Measurements from ENCODE around the gene FADS6. TPM values are rescaled to one million over a fixed set of nuclear protein-coding genes. Genes with fewer than 3 reads are reported as not detected.
A peak's percentile ranks its signal among the peaks of the same experiment; 100 is the strongest.

Gene FADS6
- total RNA-seq, 2 experiments from 2014 or later, result not detected

DNA sequence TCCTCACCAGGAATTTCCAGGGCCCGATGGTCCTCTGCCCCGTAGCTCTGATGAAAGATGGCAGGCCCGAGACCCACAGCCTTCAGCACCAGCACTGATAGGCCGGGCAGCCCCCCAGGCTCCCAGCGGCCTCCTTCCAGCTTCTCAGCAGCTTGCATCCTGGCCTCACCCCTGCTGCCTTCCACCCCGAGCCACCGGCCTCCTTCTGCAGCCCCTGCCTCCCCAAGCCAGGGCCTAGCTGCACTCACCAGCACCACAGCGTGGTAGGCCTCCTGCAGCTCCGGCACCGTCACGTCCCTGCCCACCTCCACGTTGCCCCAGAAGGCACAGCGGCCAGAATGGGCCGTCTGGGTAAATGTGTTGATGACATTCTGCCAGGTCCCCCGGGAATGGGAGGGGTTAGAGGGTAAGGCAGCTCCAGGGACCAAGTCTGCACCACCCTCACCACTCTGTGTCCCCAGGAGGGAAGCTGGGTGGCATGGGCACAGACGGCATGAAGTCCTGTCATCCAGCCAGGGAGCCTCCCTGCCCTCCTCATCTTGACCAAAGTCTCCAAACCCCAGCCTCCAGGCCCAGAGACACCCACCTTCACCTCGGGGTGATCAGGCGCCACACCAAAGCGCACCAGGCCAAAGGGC is 27.1 kb downstream of the FADS6 start:
- H3K36me3 Mint-ChIP-seq (ENCODE audit: low read depth), result peaks cover 14% of the 10 kb centered on the region
- no peak for DNase-seq
- H3K4me3 Mint-ChIP-seq, result no peak overlapping the region
- peaks cover 8% of the 10 kb centered on the region for H3K27me3 Mint-ChIP-seq
- ChIA-PET POLR2A (interaction anchor here (1.8 kb wide), 1 partner anchor 75 kb away, joined by 7 read pairs; no protein-coding TSS in a partner anchor), CTCF (interaction anchor here (0.7 to 8.1 kb wide), 10 partner anchors 8 to 209 kb away, joined by 3 to 56 read pairs (median 4); partner anchors contain the start of gene FDXR)
- H3K4me1 Mint-ChIP-seq, result peaks cover 25% of the 10 kb centered on the region
- H3K9me3 Mint-ChIP-seq, result no peaks in the 10 kb centered on the region
- H3K27ac Mint-ChIP-seq, result no peak overlapping the region

DNA sequence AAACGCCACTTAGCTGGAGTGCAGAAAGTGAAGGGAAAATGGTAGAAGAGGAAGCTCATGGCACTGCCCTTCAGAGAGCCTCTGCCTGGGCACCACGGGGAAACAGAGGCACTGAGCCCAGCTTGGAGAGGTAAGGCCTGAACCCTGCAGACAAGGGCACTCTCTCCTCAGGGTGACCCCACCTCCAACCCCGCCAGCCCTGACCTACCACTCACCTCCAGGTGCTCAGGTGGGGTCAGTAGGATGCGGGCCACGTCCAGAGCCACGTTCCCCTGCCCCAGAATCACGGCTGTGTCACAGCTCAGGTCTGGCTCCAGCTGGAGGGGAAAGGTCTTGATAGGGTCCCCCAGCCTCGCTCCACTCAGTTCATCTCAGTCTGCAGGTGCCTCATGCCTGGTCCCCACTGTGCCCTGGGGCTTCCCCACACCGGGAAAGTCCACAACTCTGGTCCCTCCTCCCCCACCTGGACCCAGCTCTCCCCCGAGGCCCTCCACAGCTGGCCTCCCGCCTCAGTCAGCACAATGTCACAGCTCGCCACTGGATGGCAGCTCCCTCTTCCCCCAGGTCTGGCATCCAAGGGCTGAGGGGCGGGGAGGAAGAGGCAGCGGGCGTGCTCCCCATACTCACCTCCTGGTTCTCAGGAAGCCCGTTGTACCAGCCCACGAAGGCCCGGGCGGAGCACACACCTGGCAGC is 27.8 kb downstream of the FADS6 start:
- peaks cover 10% of the 10 kb centered on the region for H3K36me3 Mint-ChIP-seq (ENCODE audit: low read depth)
- no peak for DNase-seq
- no peak overlapping the region for H3K27ac Mint-ChIP-seq
- H3K4me1 Mint-ChIP-seq, result peaks cover 23% of the 10 kb centered on the region
- peaks cover 13% of the 10 kb centered on the region for H3K27me3 Mint-ChIP-seq
- no peak overlapping the region for H3K4me3 Mint-ChIP-seq
- ChIA-PET CTCF (interaction anchor here (0.6 to 8.1 kb wide), 14 partner anchors 9 to 209 kb away, joined by 3 to 56 read pairs (median 4); partner anchors contain the start of genes FDXR and NAT9), POLR2A (interaction anchor here (1.8 to 2.7 kb wide), 2 partner anchors 7 to 75 kb away, joined by 7 to 15 read pairs; partner anchors contain the start of gene FDXR)
- no peaks in the 10 kb centered on the region for H3K9me3 Mint-ChIP-seq

DNA sequence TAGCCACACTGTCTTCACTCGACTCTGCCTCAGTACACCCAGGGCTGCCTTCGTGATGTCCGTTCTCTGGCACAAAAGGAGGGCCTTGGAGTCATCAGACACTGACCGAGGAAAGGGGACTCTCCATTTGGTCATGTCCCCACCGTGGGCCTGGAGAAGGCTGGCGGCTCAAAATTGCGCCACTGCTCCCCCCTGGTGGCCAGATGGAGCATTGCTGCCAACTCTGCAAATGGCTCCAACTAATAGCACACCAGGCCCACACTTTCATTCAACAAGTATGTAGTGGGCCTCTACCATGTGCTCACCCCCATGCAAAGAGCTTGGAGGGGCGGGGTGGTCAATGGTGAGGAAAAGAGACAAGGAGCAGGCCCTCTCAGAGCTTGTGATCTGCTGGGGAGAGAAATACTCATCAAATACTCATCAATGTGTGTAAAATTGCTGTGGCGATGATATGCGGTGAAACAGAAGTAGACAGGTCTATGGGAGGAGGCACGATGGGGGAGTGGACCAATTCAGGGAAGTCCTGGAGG is 28.5 kb downstream of the FADS6 start:
- peaks cover 10% of the 10 kb centered on the region for H3K36me3 Mint-ChIP-seq (ENCODE audit: low read depth)
- H3K27ac Mint-ChIP-seq, result no peak overlapping the region
- no peaks in the 10 kb centered on the region for H3K9me3 Mint-ChIP-seq
- peak; percentile 77 for DNase-seq
- H3K4me3 Mint-ChIP-seq, result no peak overlapping the region
- ChIA-PET CTCF (interaction anchor here (0.6 to 8.1 kb wide), 14 partner anchors 8 to 208 kb away, joined by 3 to 56 read pairs (median 4); partner anchors contain the start of genes FDXR and NAT9), POLR2A (interaction anchor here (1.8 to 2.7 kb wide), 2 partner anchors 8 to 74 kb away, joined by 7 to 15 read pairs; partner anchors contain the start of gene FDXR)
- H3K27me3 Mint-ChIP-seq, result peaks cover 19% of the 10 kb centered on the region
- peaks cover 26% of the 10 kb centered on the region for H3K4me1 Mint-ChIP-seq

DNA sequence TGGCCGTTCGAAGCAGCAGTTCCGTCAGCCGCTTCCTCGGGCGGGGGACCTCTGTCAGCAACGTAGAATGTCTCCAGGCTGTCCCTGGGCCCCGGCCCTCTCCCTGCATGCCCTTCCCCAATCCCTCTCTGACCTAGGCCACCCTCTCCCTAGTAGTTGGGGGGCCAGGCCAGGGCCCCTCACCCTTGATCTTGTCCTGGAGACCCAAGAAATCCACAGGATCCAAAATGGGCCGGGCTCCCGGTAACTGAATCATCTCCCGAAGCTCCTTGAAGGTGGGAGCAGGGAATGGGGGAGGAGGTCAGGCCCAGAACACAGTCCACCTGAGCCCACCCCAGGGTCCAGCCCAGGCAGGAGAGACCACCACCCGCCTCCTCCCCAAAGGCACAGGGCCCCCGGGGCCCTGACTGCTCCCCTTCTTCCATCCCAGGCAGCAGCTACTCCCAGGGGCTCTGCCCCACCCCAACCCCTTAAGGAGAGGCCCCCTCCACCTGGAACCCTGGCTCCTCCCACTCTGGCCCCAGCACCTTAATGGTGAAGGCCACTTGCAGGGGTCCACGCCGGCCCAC is 29.1 kb downstream of the FADS6 start:
- Mint-ChIP-seq H3K36me3 (ENCODE audit: low read depth) (peaks cover 4% of the 10 kb centered on the region), H3K4me3 (no peak overlapping the region), H3K4me1 (peaks cover 21% of the 10 kb centered on the region), H3K27ac (no peak overlapping the region), H3K9me3 (no peaks in the 10 kb centered on the region), H3K27me3 (peaks cover 19% of the 10 kb centered on the region)
- no peak for DNase-seq
- POLR2A ChIA-PET, result interaction anchor here (1.5 to 2.7 kb wide), 3 partner anchors 9 to 73 kb away, joined by 5 to 15 read pairs (median 7); partner anchors contain the start of gene FDXR
- CTCF ChIA-PET, result interaction anchor here (0.5 to 8.1 kb wide), 11 partner anchors 10 to 207 kb away, joined by 3 to 56 read pairs (median 3); partner anchors contain the start of genes FDXR and NAT9

DNA sequence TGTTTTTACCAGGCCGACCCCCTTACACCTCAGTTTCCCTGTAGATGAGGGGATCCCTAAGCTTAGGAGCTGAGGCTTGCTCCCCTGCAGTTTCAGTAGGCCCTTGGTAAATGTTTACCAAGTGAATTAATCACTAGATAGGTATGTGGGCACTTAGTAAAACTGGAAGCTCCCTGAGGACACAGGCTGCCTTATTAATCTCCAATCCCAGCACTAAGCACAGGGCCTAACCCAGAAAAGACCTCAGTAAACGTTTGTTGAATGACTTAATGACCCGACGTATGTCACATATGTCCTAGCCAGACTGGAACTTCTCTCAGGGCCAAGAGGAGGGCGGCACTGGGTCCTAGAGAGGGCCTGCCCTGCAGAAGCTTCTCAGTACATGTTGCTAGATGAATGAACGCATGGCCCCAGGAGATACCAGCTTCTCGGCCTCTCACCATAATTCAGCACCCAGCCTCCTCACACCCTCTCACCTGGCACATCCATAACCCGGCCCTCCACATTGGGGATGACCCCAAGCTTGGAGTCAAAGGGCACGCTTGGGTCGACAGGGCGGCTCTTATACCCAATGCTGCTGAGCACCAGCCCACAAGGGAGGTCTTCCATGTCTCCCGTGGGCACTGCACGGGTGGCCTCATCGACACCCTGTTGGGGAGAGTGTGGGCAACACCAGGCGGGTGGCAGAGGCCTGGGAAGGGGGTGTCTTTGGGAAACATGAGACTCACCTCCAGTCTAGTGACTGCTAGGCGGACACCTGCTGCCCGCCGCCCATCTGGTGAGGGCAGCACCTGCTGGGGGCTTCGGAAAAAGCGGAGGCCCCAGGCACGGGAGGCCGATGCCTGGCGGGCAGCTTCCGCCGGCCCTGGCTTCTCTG is 29.8 kb downstream of the FADS6 start:
- ChIA-PET CTCF (interaction anchor here (0.5 to 8.1 kb wide), 11 partner anchors 11 to 207 kb away, joined by 3 to 56 read pairs (median 3); partner anchors contain the start of gene FDXR), POLR2A (interaction anchor here (1.5 to 2.7 kb wide), 2 partner anchors 9 to 22 kb away, joined by 5 to 15 read pairs; partner anchors contain the start of gene FDXR)
- peaks cover 26% of the 10 kb centered on the region for H3K27me3 Mint-ChIP-seq
- no peaks in the 10 kb centered on the region for H3K9me3 Mint-ChIP-seq
- peaks cover 23% of the 10 kb centered on the region for H3K4me1 Mint-ChIP-seq
- peaks cover 3% of the 10 kb centered on the region for H3K36me3 Mint-ChIP-seq (ENCODE audit: low read depth)
- no peak for DNase-seq
- H3K4me3 Mint-ChIP-seq, result no peak overlapping the region
- H3K27ac Mint-ChIP-seq, result no peak overlapping the region

DNA sequence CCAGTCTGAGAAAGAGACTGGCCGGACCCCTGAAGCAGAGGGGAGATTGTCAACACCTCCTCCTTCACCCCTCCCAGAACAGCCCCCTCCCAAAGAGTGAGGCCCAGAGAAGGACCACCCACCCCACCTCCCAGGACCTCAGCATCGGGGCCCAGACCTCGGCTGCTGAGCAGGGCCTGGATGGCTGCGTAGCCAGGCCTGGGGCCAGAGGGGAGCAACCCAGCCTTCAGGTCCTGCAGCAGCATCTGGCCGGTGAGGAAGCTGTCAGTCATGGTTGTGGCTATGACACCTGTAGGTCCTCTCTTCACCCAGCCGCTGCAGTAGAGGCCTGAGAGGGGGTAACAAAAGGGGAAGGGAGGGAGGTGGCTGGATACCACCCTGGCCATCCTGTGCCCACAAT is 30.5 kb downstream of the FADS6 start:
- H3K4me3 Mint-ChIP-seq, result no peak overlapping the region
- no peak for DNase-seq
- no peaks in the 10 kb centered on the region for H3K9me3 Mint-ChIP-seq
- no peak overlapping the region for H3K27ac Mint-ChIP-seq
- H3K27me3 Mint-ChIP-seq, result peaks cover 29% of the 10 kb centered on the region
- ChIA-PET POLR2A (interaction anchor here (0.9 to 2.7 kb wide), 5 partner anchors 10 to 122 kb away, joined by 3 to 17 read pairs (median 5); partner anchors contain the start of gene FDXR), CTCF (interaction anchor here (0.8 to 8.1 kb wide), 16 partner anchors 9 to 212 kb away, joined by 3 to 56 read pairs (median 4); partner anchors contain the start of gene FDXR)
- H3K4me1 Mint-ChIP-seq, result peaks cover 19% of the 10 kb centered on the region
- H3K36me3 Mint-ChIP-seq (ENCODE audit: low read depth), result peaks cover 3% of the 10 kb centered on the region

DNA sequence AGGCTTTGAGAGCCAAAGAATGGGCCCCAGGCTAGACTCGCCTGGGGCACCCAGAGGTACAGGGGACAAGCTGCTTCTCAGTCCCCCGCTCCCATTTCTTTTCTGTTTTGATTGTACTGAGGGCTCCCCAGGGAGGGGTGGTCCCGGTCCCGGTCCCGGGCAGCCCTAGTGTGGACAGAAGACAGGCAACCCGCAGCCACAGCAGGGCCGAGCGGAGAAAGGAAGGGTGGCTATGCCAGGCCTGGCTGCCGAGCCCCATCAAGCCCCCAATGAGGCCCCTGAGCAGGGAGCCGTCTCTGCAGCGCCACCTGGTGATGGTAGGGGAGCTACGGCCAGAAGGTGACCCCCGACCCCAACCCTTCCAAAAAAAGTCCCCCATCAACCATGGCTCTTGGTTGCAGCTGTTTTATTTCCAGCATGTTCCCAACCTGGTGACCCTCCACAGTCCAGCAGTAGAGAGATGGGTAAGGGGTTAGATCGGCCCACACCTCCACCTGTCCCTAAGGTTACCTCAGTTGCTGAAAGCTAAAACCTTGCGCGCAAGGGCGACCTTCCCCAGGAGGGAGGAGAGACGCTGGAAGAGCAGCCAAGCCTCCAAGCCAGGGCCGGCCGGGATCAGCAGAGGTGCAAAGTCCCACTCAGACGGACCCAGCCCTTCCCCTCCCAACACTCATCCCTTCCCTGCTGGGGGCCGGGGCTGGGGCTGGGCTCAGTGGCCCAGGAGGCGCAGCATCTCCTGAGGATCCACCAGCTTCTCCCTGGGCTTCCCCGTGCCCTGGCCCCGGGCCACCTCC is 31.1 kb downstream of the FADS6 start:
- peak; percentile 62 for DNase-seq
- ChIA-PET CTCF (interaction anchor here (0.8 to 8.1 kb wide), 15 partner anchors 8 to 213 kb away, joined by 3 to 56 read pairs (median 4); partner anchors contain the start of gene FDXR), POLR2A (interaction anchor here (0.9 to 2.4 kb wide), 4 partner anchors 10 to 121 kb away, joined by 3 to 17 read pairs (median 4); partner anchors contain the start of gene FDXR)
- peaks cover 3% of the 10 kb centered on the region for H3K36me3 Mint-ChIP-seq (ENCODE audit: low read depth)
- H3K27ac Mint-ChIP-seq, result no peak overlapping the region
- H3K4me1 Mint-ChIP-seq, result peaks cover 19% of the 10 kb centered on the region
- H3K9me3 Mint-ChIP-seq, result no peaks in the 10 kb centered on the region
- H3K4me3 Mint-ChIP-seq, result no peak overlapping the region
- H3K27me3 Mint-ChIP-seq, result peaks cover 35% of the 10 kb centered on the region

DNA sequence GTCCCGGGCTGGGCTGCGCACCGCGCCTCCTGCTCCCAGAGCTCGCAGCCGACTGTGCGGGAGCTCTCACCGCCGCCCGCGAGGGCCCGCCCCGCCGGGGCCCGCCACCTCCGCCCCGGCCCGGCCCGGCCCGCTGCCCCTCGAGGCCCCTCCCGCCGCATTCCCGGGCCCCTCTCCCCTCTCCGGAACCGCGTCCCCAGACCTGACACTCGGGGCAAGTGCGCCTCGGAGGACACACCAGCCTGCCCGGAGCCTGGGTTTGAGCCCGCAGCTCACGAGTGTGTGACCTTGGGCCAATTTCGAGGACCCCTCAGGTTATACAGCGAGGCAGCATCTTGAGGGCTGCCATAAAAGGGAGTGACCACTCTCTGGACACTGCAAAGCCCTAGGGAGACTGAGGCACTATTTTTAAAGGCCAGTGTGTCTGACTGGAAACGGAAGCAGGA is 31.7 kb downstream of the FADS6 start:
- Mint-ChIP-seq H3K4me1 (peaks cover 19% of the 10 kb centered on the region), H3K27me3 (peaks cover 41% of the 10 kb centered on the region), H3K27ac (no peak overlapping the region), H3K9me3 (no peaks in the 10 kb centered on the region), H3K4me3 (no peak overlapping the region), H3K36me3 (ENCODE audit: low read depth) (peaks cover 3% of the 10 kb centered on the region)
- ChIA-PET POLR2A (interaction anchor here (0.7 to 2.4 kb wide), 5 partner anchors 9 to 120 kb away, joined by 3 to 17 read pairs (median 4); partner anchors contain the start of gene FDXR), CTCF (interaction anchor here (0.8 to 8.1 kb wide), 13 partner anchors 10 to 205 kb away, joined by 3 to 56 read pairs (median 5); partner anchors contain the start of gene FDXR)
- no peak for DNase-seq

DNA sequence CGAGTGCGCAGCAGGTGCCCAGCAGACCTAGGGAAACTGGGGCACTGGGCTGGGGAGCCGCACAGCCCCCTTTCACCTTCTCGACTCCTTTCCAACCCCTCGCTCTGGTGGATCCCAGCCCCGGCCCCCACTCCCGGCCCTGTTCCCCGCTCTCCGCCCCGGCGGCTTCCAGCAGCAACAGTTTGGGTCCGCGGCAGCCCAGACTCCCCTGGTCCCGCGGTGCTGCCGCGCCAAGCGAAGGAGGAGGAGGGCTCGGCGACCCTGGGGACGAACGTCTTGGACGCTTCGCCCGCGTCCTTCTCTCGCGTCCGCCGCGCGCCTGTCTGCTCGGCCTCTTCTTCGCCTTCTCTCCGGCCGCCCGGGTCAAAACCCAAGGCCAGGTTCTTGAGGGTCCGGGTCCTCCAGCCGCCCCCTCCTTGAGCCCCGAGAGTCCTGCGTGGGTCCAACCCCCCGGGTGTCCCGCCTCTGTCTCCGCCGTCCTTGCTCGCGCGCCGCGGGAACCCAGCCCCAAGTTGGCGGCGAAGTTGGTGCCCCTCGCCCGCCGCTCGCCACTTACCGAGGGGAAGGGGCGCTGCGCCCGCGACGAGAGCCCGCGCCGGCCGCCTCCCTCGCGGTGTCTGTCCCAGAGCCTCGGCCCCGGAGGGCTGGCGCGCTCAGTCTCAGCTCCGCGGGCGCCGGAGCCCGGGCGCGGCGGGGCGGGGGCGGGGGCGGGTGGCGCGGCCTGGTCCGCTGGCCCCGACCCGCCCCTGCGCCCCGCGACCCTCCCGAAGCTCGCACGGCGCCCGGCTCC is 32.4 kb downstream of the FADS6 start:
- H3K27ac Mint-ChIP-seq, result no peak overlapping the region
- CTCF ChIA-PET, result interaction anchor here (0.6 to 8.1 kb wide), 10 partner anchors 11 to 204 kb away, joined by 3 to 56 read pairs (median 4); partner anchors contain the start of gene FDXR
- peaks cover 47% of the 10 kb centered on the region for H3K27me3 Mint-ChIP-seq
- POLR2A ChIA-PET, result interaction anchor here (0.7 to 2.4 kb wide), 4 partner anchors 8 to 70 kb away, joined by 3 to 17 read pairs (median 6); partner anchors contain the start of gene FDXR
- peaks cover 3% of the 10 kb centered on the region for H3K36me3 Mint-ChIP-seq (ENCODE audit: low read depth)
- no peaks in the 10 kb centered on the region for H3K9me3 Mint-ChIP-seq
- no peak overlapping the region for H3K4me3 Mint-ChIP-seq
- DNase-seq, result no peak
- H3K4me1 Mint-ChIP-seq, result peaks cover 19% of the 10 kb centered on the region

DNA sequence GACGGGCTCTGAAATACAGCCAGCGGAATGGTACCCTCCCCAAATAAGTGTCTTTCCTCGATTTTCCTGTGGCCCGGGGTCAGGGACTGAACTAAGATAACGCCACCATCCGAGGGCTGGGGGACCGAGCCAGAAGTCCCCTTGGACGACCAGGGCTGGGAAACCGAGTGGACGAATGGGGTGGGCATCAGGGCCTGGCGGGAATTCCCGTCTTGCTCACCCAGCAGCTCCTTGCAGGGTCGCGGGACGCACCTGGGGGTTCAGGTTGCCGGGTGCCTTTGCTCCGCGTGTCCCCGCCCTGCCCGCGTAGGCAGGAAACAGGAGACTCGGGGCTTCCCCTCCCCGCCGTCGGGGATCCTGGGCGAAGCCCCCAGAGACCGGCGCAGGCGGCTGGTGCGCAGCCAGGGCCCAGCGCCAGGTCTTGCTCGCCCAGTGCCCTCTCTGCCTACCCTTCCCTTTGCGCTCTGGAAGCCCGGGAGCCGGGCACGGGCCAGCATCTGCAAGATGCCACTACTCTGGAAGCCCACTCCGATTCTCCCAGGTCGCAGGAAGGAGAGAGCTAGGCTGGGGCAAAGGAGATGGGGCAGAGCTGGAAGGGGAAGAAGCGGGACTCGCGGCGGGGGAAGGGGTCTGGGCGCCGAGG is 33.1 kb downstream of the FADS6 start:
- Mint-ChIP-seq H3K4me3 (no peak overlapping the region), H3K9me3 (no peaks in the 10 kb centered on the region), H3K27ac (no peak overlapping the region), H3K4me1 (peaks cover 19% of the 10 kb centered on the region), H3K27me3 (peaks cover 54% of the 10 kb centered on the region), H3K36me3 (ENCODE audit: low read depth) (peaks cover 3% of the 10 kb centered on the region)
- CTCF ChIA-PET, result interaction anchor here (0.6 to 8.1 kb wide), 5 partner anchors 12 to 118 kb away, joined by 3 to 56 read pairs (median 15); partner anchors contain the start of gene FDXR
- DNase-seq, result no peak
- POLR2A ChIA-PET, result interaction anchor here (1.5 to 3.7 kb wide), 5 partner anchors 11 to 69 kb away, joined by 3 to 17 read pairs (median 6); partner anchors contain the start of gene FDXR
